MCF 10A (cell line): ENCODE results near the gene AKR7A2. TPM values are rescaled to one million over a fixed set of nuclear protein-coding genes. Genes with fewer than 3 reads are reported as not detected.

Experiments
- Bru-seq: library from RNA; stranded (reverse); fragments of 400-500 nt; gene quantifications from one replicate; lab custom pipeline; 2021; lab: Mats Ljungman, UMichigan
- BruChase-seq, 2 experiments: library from RNA; stranded (reverse); fragments of 400-500 nt; gene quantifications; one replicate each; lab custom pipeline; 2021; lab: Mats Ljungman, UMichigan
- BruUV-seq: library from RNA; stranded (reverse); fragments of 400-500 nt; replicated peaks from 2 replicates; lab custom pipeline; 2021; lab: Mats Ljungman, UMichigan
- CTCF ChIA-PET: fragments of 300-600 bp; sonication (Branson Sonifier 250); formaldehyde crosslinking; extraction: SDS; loops from one replicate; lab custom pipeline; 2021; ENCODE audit warnings: antibody characterized with exemption, inconsistent platforms; lab: Yijun Ruan, JAX
- POLR2A ChIA-PET: fragments of 300-600, 350-650 bp; sonication (Branson Sonifier 250); formaldehyde crosslinking; extraction: SDS; loops from one replicate; lab custom pipeline; 2020; ENCODE audit warnings: antibody characterized with exemption, inconsistent platforms; lab: Yijun Ruan, JAX
- DNase-seq: peaks from one replicate; pipeline ENCODE4 v3.0.0-alpha.2; 2018; ENCODE audit not compliant: unreplicated experiment
- H3K27ac Mint-ChIP-seq: one replicate; pipeline ENCODE4 v1.8.0; 2022; ENCODE audit warnings: mild to moderate bottlenecking, low read depth, mixed read lengths; ENCODE audit not compliant: unreplicated experiment
- H3K27me3 Mint-ChIP-seq: one replicate; pipeline ENCODE4 v1.8.0; 2022; ENCODE audit warnings: mixed read lengths; ENCODE audit not compliant: insufficient read depth, unreplicated experiment
- H3K36me3 Mint-ChIP-seq: one replicate; pipeline ENCODE4 v1.8.0; 2022; ENCODE audit warnings: mild to moderate bottlenecking, moderate library complexity, mixed read lengths; ENCODE audit not compliant: insufficient read depth, unreplicated experiment
- H3K4me1 Mint-ChIP-seq: one replicate; pipeline ENCODE4 v1.8.0; 2022; ENCODE audit warnings: mixed read lengths; ENCODE audit not compliant: insufficient read depth, unreplicated experiment
- H3K4me3 Mint-ChIP-seq: one replicate; pipeline ENCODE4 v1.8.0; 2022; ENCODE audit warnings: mild to moderate bottlenecking, moderate library complexity, mixed read lengths; ENCODE audit not compliant: unreplicated experiment
- H3K9me3 Mint-ChIP-seq: one replicate; pipeline ENCODE4 v1.8.0; 2022; ENCODE audit warnings: mixed read lengths; ENCODE audit not compliant: unreplicated experiment
- CTCF ChIP-seq: fragments of 200-600 bp; IDR thresholded peaks from one replicate; pipeline ENCODE4 v1.8.0; 2022; ENCODE audit warnings: antibody characterized with exemption, mild to moderate bottlenecking; ENCODE audit not compliant: unreplicated experiment
- intact Hi-C: fragments of 100-400 bp; cut with micrococcal nuclease; formaldehyde crosslinking; loops from 2 replicates; pipeline ENCODE4 v1.14.1; 2022
- long read RNA-seq: library from polyadenylated mRNA; stranded (forward); transcript quantifications from one replicate; pipeline ENCODE4 v2.0.0, GENCODE V29; 2022
- total RNA-seq: library from RNA; stranded (reverse); gene quantifications from 2 replicates; pipeline ENCODE4 v1.2.3, GENCODE V29; 2022

AKR7A2 gene
- total RNA-seq, result 26.7 and 28.7 TPM in 2 replicates
- Bru-seq, nascent RNA, result percentile 57 among the genes with signal in this experiment
- BruChase-seq, experiment 1, labeled RNA remaining after a 6-hour chase, result percentile 65 among the genes with signal in this experiment
- percentile 60 among the genes with signal in this experiment for BruChase-seq, experiment 2, labeled RNA remaining after a 2-hour chase
- long read RNA-seq, transcript AKR7A2-201 (7 exons, 1,362 nt), result major isoform, 54 of 59 reads
- long read RNA-seq, partial matches to known transcripts, result 1 of 59 reads
- long read RNA-seq, other reads (novel, unspliced or antisense), result 3 of 59 reads

- Mint-ChIP-seq H3K9me3 (no peaks in the 10 kb centered on the region), H3K4me1 (peaks cover 27% of the 10 kb centered on the region), H3K27ac (peak within 1 kb of the TSS; percentile 84), H3K36me3 (peaks cover 6% of the 10 kb centered on the region), H3K27me3 (no peaks in the 10 kb centered on the region), H3K4me3 (peak within 1 kb of the TSS; percentile 77)
- CTCF ChIA-PET, result interaction anchor here (0.6 to 1.1 kb wide), 2 partner anchors 101 to 341 kb away, joined by 3 read pairs; no protein-coding TSS in a partner anchor
- intact Hi-C loops, result no loop called here
- DNase-seq, result peak; percentile 92
- POLR2A ChIA-PET, result interaction anchor here (0.6 to 3.9 kb wide), 17 partner anchors 11 to 349 kb away, joined by 3 to 24 read pairs (median 4); partner anchors contain the start of genes EMC1 and MRTO4
- TSS peak; percentile 51 for BruUV-seq
- peak; percentile 8 for TF ChIP-seq CTCF
Measured at GRCh38 chr1:19311931-19312781, at the start of gene AKR7A2, which contains the start of gene SLC66A1. AKR7A2 (minus strand) TSS chr1:19312144; CDS start chr1:19312124, 20 bp downstream. SLC66A1 (plus strand) TSS chr1:19312326; CDS start chr1:19317678, 5,352 bp downstream.

GRCh38 chr1:19360843-19361610, 49.1 kb upstream of the AKR7A2 start:
- Mint-ChIP-seq H3K36me3 (peaks cover 22% of the 10 kb centered on the region), H3K4me3 (peak overlapping the region; percentile 62), H3K27me3 (no peaks in the 10 kb centered on the region), H3K4me1 (peaks cover 8% of the 10 kb centered on the region), H3K9me3 (no peaks in the 10 kb centered on the region), H3K27ac (peak overlapping the region; percentile 78)
- TF ChIP-seq CTCF, result no peak
- no TSS peak for BruUV-seq
- ChIA-PET CTCF (interaction anchor here (1.1 to 1.4 kb wide), 2 partner anchors 18 to 20 kb away, joined by 3 read pairs; no protein-coding TSS in a partner anchor), POLR2A (interaction anchor here (0.6 to 1.8 kb wide), 14 partner anchors 14 to 331 kb away, joined by 3 to 13 read pairs (median 3); partner anchors contain the start of genes AKR7A2 and SLC66A1)
- DNase-seq, result peak; percentile 90
- intact Hi-C loops, result no loop called here

GRCh38 chr1:19360432-19360831, 48.5 kb upstream of the AKR7A2 start:
- DNase-seq, result no peak
- no TSS peak for BruUV-seq
- TF ChIP-seq CTCF, result no peak
- H3K9me3 Mint-ChIP-seq, result no peaks in the 10 kb centered on the region
- H3K27ac Mint-ChIP-seq, result no peak overlapping the region
- ChIA-PET CTCF (interaction anchor here (1.1 to 1.4 kb wide), 2 partner anchors 18 to 19 kb away, joined by 3 read pairs; no protein-coding TSS in a partner anchor), POLR2A (interaction anchor here (0.6 to 1.8 kb wide), 12 partner anchors 13 to 331 kb away, joined by 3 to 13 read pairs (median 4); partner anchors contain the start of genes AKR7A2 and SLC66A1)
- no peak overlapping the region for H3K4me3 Mint-ChIP-seq
- peaks cover 8% of the 10 kb centered on the region for H3K4me1 Mint-ChIP-seq
- H3K27me3 Mint-ChIP-seq, result no peaks in the 10 kb centered on the region
- H3K36me3 Mint-ChIP-seq, result peaks cover 25% of the 10 kb centered on the region
- intact Hi-C loops, result no loop called here
